RWPE2 (cell line): ENCODE results near the gene TANGO2.

Experiments used
- ATAC-seq: fragments of 200-7000 bp; cut with Tn5 transposase; 3 replicates; pipeline ENCODE4 v1.9.1; 2021; ENCODE audit warnings: low read depth
- DNase-seq: peaks from one replicate; pipeline ENCODE4 v3.0.0-alpha.2; 2020; ENCODE audit warnings: low spot score
- H3K27ac ChIP-seq: fragments of 450-650 bp; 2 replicates; pipeline ENCODE4 v1.5.1; 2017; ENCODE audit warnings: mild to moderate bottlenecking; ENCODE audit not compliant: poor library complexity, severe bottlenecking
- H3K27me3 ChIP-seq: fragments of 250-450 bp; sonication (Bioruptor Pico); 2 replicates; pipeline ENCODE4 v1.5.1; 2021; ENCODE audit warnings: mild to moderate bottlenecking, moderate library complexity; ENCODE audit not compliant: insufficient read depth, poor library complexity, severe bottlenecking
- H3K36me3 ChIP-seq: fragments of 250-450 bp; sonication (Bioruptor Pico); 2 replicates; pipeline ENCODE4 v1.5.1; 2020; ENCODE audit warnings: low read depth, mild to moderate bottlenecking, moderate library complexity
- H3K4me1 ChIP-seq: fragments of 250-450 bp; sonication (Bioruptor Pico); 2 replicates; pipeline ENCODE4 v1.5.1; 2021; ENCODE audit warnings: mild to moderate bottlenecking, moderate library complexity; ENCODE audit not compliant: insufficient read depth, poor library complexity, severe bottlenecking
- H3K4me3 ChIP-seq: fragments of 250-450 bp; sonication (Bioruptor Pico); 2 replicates; pipeline ENCODE4 v1.5.1; 2021; ENCODE audit warnings: mild to moderate bottlenecking, moderate library complexity; ENCODE audit not compliant: severe bottlenecking
- H3K9me3 ChIP-seq: fragments of 250-450 bp; sonication (Bioruptor Pico); 2 replicates; pipeline ENCODE4 v1.5.1; 2021; ENCODE audit warnings: mild to moderate bottlenecking, moderate library complexity; ENCODE audit not compliant: severe bottlenecking
- TF ChIP-seq, protein P1 (sequence below): fragments of 450-650 bp; IDR thresholded peaks from one replicate; pipeline ENCODE4 v1.5.1; 2017; ENCODE audit warnings: mild to moderate bottlenecking, moderate library complexity; ENCODE audit not compliant: poor library complexity, severe bottlenecking

TANGO2 gene

GRCh38 chr22:20044495-20045151 is 23.7 kb downstream of the TANGO2 start:
- TF ChIP-seq, protein P1, sequence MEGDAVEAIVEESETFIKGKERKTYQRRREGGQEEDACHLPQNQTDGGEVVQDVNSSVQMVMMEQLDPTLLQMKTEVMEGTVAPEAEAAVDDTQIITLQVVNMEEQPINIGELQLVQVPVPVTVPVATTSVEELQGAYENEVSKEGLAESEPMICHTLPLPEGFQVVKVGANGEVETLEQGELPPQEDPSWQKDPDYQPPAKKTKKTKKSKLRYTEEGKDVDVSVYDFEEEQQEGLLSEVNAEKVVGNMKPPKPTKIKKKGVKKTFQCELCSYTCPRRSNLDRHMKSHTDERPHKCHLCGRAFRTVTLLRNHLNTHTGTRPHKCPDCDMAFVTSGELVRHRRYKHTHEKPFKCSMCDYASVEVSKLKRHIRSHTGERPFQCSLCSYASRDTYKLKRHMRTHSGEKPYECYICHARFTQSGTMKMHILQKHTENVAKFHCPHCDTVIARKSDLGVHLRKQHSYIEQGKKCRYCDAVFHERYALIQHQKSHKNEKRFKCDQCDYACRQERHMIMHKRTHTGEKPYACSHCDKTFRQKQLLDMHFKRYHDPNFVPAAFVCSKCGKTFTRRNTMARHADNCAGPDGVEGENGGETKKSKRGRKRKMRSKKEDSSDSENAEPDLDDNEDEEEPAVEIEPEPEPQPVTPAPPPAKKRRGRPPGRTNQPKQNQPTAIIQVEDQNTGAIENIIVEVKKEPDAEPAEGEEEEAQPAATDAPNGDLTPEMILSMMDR = no peak
- peaks cover 11% of the 10 kb centered on the region for H3K36me3 ChIP-seq
- H3K4me1 ChIP-seq = no peaks in the 10 kb centered on the region
- no peaks in the 10 kb centered on the region for H3K9me3 ChIP-seq
- H3K27me3 ChIP-seq = no peaks in the 10 kb centered on the region
- no peak for ATAC-seq
- H3K4me3 ChIP-seq = no peak overlapping the region
- DNase-seq = no peak
- no peak overlapping the region for H3K27ac ChIP-seq

DNA sequence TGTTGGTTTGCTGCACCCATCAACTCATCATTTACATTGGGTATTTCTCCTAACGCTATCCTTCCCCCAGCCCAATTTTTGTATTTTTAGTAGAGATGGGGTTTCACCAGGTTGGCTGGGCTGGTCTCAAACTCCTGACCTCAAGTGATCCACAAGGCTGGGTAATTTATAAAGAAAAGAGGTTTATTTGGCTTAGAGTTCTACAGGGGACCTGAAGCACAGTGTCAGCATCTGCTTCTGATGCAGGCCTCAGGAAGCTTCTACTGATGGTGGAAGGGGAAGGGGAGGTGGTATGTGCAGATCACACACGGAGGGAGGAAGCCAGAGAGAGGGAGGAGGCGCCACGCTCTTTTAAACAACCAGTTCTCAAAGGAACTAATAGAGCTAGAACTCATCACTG is 25.8 kb downstream of the TANGO2 start:
- H3K9me3 ChIP-seq = no peaks in the 10 kb centered on the region
- DNase-seq (no peak), ATAC-seq (no peak)
- H3K36me3 ChIP-seq = peaks cover 18% of the 10 kb centered on the region
- TF ChIP-seq, protein P1 = no peak
- no peak overlapping the region for H3K4me3 ChIP-seq
- H3K27ac ChIP-seq = no peak overlapping the region
- no peaks in the 10 kb centered on the region for H3K4me1 ChIP-seq
- no peaks in the 10 kb centered on the region for H3K27me3 ChIP-seq

DNA sequence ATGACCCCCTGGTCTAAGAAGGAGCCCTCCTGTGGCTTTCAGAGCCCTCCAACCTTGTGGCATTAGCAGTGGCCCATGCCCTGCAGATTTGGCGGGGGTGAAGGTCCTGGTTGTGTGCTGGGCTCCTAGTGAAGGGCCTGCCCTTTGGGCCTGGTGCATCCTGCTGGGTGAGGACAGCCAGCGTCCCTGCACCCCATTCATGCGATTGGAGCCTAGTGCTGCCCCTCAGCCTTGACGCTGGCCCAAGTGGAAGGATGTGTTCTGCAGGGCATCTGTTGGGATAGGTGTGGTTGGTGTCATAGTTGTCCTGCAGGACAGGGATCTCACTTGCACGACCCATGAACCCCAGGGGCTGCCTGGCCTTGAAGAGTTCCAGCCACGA is 31.0 kb downstream of the TANGO2 start:
- Histone ChIP-seq H3K9me3 (no peaks in the 10 kb centered on the region), H3K36me3 (peaks cover 18% of the 10 kb centered on the region), H3K27me3 (no peaks in the 10 kb centered on the region), H3K27ac (no peak overlapping the region), H3K4me3 (no peak overlapping the region), H3K4me1 (no peaks in the 10 kb centered on the region)
- TF ChIP-seq, protein P1 = no peak
- DNase-seq (no peak), ATAC-seq (no peak)

GRCh38 chr22:20052309-20053259 is 31.7 kb downstream of the TANGO2 start:
- TF ChIP-seq, protein P1 = no peak
- no peaks in the 10 kb centered on the region for H3K4me1 ChIP-seq
- 0 out of 3 replicates have a peak, but pooled peaks have one; percentile 27 for ATAC-seq
- DNase-seq = no peak
- no peaks in the 10 kb centered on the region for H3K27me3 ChIP-seq
- H3K36me3 ChIP-seq = peaks cover 18% of the 10 kb centered on the region
- no peak overlapping the region for H3K4me3 ChIP-seq
- H3K9me3 ChIP-seq = no peaks in the 10 kb centered on the region
- H3K27ac ChIP-seq = no peak overlapping the region
